ENCODE results near the gene ASNS.
"Not testable (repeated sequence)": the region's sequence is repeated elsewhere in the genome, so short reads cannot be mapped to it uniquely, and the experiment has no call there.

The ASNS gene, protein sequence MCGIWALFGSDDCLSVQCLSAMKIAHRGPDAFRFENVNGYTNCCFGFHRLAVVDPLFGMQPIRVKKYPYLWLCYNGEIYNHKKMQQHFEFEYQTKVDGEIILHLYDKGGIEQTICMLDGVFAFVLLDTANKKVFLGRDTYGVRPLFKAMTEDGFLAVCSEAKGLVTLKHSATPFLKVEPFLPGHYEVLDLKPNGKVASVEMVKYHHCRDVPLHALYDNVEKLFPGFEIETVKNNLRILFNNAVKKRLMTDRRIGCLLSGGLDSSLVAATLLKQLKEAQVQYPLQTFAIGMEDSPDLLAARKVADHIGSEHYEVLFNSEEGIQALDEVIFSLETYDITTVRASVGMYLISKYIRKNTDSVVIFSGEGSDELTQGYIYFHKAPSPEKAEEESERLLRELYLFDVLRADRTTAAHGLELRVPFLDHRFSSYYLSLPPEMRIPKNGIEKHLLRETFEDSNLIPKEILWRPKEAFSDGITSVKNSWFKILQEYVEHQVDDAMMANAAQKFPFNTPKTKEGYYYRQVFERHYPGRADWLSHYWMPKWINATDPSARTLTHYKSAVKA

DNA sequence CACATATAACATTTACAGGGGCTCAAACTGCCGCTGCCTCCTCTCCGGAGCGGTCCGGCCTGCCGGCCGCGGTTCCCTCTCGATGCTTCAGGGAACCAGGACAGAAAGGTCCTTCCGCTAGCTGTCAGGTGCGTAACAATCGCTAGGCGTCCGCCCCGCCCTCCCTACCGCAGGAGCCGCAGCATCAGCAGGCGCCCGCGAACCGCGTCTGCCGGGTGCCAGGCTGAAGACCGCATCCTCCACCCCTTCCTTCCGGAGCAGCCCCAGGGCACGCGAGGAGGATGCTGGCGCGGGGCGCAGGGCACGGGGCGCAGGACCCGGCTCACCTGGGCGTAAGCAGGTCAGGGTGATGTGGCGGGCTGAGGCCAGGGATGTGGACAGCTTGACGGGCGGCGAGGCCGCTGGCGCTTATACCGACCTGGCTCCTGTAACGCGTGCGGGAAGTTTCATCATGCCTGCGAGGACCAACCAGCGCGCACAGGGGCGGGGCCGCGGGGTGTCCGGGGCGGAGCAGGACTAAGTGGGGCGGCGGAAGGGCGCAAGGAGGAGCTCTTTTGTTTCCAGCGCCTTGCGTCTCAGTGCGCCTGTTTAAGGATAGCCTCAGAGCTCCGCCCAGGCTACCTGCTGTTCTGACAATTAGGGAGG is at the start of gene ASNS:
TSS of gene ASNS (minus strand) at position 384 of the 645 bp plus-strand sequence. CDS start 3,252 bp downstream, outside the sequence.
- peak; percentile 94 for DNase-seq

DNA sequence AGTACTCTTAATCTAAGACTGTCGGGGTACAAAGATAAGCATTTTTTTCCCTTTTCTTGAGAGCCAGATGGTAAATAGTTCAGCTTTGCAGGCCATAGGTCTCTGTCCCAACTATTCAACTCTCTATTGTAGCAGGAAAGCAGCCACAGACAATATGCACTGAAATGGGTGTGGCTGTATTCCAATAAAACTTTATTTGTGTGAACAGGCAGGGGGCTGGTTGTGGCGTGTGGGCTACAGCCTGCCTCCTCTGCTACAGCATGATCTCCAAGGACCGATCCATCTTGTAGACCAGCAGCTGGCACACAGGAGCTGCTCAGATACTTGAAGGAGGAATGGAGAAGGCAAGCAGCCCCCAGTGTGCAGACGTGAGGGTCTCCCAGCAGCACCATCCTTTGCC is 49.0 kb upstream of the ASNS start:
- not testable (repeated sequence) for DNase-seq

DNA sequence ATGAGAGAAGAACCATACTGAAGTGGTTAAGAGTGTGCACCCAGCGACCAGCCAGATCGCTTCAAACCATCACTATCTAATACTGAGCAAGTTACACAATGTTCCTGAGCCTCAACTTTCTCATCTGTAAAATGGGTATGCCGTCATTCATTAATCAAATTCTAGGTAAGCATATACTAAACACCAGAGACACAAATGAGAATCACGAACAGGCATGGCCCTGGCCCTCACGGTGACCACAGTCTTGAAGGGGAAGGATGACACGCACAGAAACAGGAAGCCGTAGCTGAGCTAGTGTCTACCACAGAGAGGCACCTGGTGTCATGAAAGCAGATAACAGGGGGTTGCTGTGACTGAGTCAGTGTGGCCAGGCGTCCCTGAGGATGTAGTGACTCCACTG is 43.1 kb upstream of the ASNS start:
- not testable (repeated sequence) for DNase-seq

DNA sequence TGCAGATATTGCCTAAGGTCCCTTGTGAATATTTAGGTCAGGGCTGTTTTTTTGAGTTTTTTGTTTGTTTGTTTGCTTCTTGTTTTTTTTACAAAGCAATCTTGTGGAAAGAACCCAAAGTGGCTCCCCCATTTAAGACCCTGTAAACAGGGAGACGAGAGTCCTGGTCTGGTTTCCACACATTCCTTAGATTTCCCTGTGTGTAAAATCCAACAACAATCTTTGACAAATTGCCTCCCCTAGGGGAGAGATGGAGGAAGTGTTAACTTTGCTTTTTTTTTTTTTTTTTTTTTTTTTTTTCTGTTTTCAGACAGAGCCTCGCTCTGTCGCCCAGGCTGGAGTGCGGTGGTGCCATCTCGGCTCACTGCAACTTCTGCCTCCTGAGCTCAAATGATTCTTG is 40.1 kb upstream of the ASNS start:
- not testable (repeated sequence) for DNase-seq

DNA sequence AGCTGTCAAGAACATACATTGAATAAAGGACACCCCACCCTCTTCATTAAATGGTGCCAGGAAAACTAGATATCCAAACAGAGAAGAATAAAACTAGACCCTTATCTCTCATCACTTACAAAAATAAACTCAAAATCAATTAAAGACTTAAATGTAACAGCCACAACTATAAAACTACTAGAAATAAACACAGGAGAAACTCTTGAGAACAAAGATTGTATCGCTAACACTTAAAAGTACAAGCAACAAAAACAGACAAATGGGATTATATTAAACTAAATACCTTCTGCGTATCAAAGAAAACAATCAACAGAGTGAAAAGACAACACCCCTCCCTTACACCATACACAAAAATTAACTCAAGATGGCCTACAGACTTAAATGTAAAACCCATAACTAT is 24.7 kb upstream of the ASNS start:
- not testable (repeated sequence) for DNase-seq

DNA sequence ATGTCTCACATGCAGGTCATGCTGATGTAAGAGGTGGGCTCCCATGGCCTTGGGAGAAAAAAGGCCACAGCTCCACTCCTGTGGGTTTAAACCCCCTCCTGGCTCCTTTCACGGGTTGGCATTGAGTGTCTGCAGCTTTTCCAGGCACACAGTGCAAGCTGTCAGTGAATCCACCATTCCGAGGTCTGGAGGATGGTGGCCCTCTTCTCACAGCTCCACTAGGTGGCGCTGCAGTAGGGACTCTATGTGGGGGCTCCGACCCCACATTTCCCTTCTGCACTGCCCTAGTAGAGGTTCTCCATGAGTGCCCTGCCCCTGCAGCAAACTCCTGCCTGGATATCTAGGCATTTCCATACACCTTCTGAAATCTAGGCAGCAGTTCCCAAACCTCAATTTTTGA is 19.5 kb upstream of the ASNS start:
- not testable (repeated sequence) for DNase-seq

DNA sequence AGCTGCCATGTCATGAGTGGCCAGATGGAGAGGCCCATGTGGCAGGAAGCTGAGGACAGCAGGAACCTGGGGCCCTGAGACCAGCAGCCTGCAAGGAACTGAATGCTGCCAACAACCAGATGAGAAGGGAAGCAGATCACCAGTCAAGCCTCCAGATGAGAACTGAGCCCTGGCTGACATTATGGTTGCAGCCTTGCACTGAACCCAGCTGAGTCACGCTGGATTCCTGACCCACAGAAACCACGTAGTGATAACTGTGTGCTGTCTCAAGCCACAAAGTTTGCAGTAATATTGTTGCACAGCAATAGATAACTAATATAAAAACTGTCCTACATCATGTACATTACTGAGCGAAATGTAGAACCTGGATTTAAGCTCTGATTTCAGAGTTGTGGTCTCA is 7.3 kb upstream of the ASNS start:
- DNase-seq: not testable (repeated sequence)

DNA sequence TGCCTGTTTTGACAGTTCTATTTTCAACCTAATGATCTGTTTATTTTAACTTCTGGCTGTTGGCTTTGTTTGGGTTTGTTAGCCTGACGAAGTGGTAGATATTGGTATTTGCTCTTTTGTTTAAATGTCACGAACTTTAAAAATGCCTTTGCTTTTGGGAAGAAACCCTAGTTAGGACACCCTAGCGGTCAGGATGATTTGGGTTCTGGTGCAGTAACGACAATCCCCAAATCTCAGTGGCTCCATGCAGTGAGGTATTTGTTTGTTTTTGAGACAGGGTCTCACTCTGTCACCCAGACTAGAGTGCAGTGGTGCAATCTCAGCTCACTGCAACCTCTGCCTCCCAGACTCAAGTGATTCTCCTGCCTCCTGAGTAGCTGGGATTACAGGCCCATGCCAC is 2.7 kb upstream of the ASNS start:
- not testable (repeated sequence) for DNase-seq

DNA sequence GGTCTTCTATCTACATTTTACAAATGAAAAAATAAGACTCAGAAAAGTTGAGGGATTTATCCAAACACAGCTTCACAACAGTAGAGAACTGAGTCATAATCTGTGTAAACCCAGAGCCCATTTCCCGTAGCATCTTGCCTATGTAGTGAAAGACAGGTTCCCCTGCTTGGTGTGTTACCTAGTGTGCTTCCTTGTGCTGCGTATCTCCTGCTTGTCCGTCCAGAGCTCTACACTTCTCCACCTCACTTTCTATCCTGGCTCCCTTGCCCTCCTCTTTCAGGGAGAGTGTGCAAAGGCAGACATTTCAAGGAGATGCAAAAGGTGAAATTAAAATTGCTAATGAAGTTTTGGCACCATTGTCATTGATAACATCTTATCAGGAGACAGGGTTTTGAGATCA is 1.4 kb upstream of the ASNS start:
- DNase-seq: no peak

DNA sequence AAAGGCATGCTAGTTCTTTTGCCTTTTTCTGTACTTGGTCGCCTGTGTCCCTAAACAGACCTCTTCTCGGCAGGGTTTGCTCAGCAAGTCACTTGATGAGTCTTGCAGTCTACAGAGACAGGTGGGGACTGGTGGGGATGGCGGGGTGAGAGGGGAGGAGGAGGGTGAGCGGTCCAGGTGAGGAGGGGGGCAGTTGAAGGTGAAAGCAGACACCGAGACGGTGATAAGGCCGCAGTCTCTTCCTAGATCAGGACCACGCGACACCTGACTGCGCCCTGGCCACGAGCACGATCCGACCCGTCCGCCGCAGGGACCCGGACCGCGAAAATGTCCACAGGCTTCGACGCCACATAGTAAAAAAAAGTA is 566 bp downstream of the ASNS start:
- no peak for DNase-seq

DNA sequence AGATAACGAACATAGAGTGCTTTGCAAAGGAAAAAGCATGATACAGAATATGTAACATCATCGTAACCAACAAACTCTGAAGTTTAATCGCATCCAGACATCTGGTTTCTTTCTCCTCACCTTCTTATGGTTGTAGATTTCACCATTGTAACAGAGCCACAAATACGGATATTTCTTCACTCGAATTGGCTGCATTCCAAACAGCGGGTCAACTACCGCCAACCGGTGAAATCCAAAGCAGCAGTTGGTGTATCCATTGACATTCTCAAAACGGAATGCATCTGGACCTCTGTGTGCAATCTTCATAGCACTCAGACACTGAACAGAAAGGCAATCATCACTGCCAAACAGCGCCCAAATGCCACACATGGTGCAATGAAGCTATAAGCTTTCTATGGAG is 3.4 kb downstream of the ASNS start:
- no peak for DNase-seq

DNA sequence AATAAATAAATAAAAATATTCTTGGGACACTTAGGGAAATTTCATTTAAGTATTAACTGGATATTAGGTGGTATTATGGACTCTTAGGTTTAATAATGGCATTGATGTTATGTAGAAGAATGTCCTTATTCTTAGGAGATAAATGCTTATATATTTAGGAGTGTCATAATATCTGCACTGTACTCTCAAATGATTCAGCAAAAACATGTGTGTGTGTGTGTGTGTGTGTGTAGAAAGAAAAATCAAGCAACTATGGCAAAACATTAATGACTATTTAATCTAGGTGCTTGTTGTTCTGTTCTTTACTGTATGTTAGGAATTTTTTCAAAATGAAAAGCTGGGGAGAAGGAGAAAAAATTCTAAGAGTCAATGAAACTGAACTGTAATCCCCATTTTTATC is 3.9 kb downstream of the ASNS start:
- no peak for DNase-seq

DNA sequence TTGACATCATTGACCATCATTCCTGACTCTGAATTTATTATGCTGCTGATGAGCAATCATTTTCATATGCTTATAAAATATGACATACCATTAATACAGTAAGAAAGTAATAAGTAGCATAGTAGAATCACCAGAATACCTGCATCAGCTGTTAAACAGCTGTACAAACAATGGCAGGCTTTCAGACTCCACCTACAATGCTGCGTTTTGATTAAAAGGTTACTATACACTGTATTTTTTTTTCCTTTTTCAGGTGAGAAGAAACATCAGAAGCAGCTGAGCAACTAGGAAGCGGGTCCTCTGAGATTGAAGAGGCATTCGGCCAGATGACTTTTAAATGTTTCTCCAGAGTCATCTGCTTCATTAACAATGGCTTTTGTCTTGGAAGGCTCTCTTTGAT is 7.1 kb downstream of the ASNS start:
- no peak for DNase-seq

DNA sequence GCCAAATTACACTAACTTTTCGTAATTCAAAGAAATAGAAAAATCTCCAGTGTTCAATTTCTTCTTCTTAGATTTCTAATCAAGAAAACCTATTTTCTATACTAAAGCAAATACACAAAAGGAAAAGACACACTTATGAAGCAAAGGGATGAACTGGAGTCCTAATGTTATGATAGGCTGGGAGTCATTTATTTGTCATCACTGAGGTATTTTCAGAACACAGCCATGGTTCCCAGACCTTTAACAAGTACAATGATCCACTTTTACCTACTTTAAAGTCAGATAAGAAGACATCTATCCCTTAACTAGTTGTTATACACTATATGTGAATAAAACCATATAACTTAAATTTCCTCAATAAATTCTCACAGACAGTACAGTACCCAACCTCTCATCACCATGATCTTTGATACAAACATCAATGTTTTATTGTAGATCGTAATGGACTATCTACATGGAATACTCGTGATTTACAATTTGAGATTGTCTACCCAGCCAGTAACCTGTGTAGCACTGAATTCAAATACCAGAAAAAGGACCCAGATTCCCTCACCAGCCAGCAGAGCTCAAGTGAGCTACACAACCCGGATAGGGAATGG is 12.5 kb downstream of the ASNS start:
- DNase-seq: no peak

DNA sequence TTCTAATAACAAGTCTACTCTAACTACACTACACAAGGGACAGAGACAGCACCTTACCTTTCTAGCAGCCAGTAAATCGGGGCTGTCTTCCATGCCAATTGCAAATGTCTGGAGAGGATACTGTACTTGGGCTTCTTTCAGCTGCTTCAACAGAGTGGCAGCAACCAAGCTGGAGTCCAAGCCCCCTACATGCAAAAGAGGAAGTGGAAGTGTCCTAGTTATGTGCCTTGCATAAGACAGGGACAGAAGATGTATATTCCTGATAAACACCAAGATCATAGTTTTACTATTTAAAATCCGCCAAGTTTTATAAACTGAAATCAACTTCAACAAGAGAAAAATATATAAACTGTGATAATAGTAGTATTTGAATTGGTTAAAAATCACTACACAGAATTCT is 14.0 kb downstream of the ASNS start:
- DNase-seq: no peak

DNA sequence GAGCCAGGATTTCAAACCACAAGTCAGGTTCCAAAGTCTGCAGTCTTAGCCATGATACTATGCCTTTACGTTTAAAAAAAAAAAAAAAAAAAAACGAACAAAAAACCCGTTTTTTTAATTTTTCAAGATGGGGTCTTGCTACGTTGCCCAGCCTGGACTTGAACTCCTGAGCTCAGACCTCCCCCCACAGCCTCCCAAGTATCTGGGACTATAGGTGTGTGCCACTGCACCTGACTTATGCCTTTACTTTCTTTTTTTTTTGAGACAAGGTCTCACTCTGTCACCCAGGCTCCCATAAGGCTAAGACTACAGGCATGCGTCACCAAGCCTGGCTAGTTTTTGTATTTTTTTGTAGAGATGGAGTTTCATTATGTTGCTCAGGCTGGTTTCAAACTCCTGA is 14.7 kb downstream of the ASNS start:
- no peak for DNase-seq

DNA sequence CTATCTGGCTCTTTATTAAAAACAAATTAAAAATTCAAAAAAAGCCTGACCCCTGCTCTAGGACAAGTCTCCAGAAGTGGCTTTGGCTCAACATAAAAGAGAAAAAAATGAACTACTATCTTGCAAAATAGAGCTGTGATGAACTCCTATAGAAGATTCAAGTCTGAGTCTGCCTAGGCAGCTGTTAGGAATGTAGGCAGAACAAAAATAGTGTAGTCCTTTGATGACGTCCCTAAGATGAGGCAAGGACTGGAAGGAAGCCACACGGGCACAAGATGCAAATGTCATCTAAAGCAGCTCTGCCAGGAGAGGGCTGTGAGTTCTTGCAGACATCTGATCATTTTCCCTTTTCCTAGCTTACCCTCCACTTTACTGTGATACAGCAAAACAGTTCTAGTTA is 20.5 kb downstream of the ASNS start:
- DNase-seq: no peak

DNA sequence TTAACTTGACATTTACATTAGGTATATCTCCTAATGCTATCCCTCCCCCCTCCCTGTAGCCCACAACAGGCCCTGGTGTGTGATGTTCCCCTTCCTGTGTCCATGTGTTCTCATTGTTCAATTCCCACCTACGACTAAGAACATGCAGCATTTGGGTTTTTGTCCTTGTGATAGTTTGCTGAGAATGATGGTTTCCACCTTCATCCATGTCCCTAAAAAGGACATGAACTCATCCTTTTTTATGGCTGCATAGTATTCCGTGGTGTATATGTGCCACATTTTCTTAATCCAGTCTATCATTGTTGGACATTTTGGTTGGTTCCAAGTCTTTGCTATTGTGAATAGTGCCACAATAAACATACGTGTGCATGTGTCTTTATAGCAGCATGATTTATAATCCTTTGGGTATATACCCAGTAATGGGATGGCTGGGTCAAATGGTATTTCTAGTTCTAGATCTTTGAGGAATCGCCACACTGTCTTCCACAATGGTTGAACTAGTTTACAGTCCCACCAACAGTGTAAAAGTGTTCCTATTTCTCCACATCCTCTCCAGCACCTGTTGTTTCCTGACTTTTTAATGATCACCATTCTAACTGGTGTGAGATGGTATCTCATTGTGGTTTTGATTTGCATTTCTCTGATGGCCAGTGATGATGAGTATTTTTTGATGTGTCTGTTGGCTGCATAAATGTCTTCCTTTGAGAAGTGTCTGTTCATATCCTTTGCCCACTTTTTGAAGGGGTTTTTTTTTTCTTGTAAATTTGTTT is 21.8 kb downstream of the ASNS start:
- not testable (repeated sequence) for DNase-seq

DNA sequence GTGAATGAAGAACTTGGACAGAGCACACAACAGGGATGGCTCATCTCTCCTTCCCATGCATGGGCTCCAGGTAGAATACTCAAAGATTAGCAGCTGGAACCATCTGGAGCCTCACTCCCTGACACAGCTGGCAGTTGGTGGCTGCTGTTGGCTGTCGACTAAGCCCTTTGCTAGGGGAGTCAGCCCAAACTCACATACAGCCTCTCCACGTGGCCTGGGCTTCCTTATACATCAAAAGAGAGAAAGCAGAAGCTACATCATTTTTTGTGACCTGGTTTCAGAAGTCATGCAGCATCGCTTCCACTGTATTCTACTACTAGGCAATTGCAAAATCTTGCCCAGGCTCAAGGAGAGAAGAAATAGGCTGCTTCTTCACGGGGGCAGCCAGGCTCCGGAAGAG is 24.4 kb downstream of the ASNS start:
- no peak for DNase-seq

DNA sequence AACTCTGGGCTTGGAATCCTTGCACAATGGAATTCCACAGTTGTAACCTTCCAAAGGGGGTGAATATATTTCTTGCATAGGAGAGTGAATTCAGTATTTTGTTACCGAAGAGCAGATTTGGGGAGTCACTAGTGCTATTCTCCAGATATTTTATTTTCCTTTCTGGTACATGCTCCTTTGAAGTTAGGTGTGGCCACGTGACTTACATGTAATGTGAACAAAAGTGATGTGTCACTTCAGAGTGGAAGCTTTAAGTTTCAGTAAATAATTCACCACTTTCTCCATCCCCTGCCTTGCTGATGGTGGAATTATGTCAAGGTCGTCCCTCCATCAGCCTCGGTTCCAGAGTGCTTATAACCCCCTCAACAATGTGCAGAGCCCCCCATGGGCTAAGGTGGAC is 25.3 kb downstream of the ASNS start:
- DNase-seq: no peak

DNA sequence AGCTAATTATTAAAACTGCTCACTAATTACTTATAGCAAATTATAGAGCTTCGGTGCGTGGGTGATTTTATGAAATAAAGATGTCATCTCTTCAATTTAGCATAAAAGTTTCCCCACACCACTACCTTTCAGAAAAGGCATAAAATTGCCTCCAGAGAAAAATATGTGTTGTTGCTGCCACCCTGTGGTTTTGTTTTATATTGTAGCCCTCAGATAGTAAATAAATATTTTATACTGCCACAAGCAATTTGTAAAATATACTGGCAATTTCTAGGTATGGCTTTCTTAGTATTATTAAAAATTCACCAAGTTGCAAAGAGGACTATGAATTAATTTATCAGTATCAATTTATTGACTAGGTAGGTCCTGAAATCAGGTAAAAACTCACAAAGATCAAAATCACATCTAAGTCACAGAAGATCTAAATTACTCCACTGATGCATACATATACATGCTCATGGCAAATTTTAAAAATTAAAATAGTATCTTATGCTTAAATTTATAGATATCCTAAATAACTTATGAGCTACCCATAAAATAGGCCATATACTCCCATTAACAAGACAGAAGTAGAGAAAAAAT is 26.5 kb downstream of the ASNS start:
- peak; percentile 9 for DNase-seq

DNA sequence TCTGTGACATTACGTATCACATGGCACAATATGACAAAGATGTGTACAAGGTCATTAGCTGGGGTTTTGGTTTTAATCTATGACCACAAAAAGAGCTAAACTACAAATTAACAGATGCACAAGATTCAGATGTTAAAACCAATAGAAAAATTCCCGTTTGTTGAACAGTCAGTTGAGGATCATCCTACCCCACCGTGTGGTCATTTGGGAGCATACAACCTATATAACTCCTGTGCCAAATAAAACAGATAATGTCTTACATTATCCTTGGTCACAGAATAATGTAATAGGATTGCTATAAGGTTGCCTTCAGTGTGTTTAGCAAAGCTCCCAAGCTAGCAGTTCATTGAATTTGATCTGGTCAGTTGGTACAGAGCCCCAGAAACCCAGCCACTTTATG is 28.2 kb downstream of the ASNS start:
- no peak for DNase-seq

Data from NCI-H774 (cell line).